ENCODE data around the gene STX1B.
A peak's percentile ranks its signal among the peaks of the same experiment; 100 is the strongest.

STX1B gene

DNA sequence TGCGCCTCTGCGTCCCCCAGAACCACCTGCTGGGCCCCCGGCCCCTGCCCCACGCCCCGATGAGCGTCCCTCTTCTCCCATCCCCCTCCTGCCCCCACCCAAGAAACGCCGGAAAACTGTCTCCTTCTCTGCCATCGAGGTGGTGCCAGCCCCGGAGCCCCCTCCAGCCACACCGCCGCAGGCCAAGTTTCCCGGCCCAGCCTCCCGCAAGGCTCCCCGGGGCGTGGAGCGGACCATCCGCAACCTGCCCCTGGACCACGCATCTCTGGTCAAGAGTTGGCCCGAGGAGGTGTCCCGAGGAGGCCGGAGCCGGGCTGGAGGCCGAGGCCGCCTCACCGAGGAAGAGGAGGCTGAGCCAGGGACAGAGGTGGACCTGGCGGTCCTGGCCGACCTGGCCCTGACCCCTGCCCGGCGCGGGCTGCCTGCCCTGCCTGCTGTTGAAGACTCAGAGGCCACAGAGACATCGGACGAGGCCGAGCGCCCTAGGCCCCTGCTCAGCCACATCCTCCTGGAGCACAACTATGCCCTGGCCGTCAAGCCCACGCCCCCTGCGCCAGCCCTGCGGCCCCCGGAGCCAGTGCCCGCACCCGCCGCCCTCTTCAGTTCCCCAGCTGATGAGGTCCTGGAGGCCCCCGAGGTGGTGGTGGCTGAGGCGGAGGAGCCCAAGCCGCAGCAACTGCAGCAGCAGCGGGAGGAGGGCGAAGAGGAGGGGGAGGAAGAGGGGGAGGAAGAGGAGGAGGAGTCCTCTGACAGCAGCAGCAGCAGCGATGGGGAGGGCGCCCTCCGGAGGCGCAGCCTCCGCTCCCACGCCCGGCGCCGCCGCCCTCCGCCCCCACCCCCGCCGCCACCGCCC lies 31.0 kb downstream of the STX1B start:
- Histone ChIP-seq H3K79me2 (ENCODE audit: insufficient read depth, low read length) (no peaks in the 10 kb centered on the region), H2AFZ (ENCODE audit: low read length) (no peak overlapping the region), H3K27me3 (ENCODE audit: insufficient read depth, low read length) (no peaks in the 10 kb centered on the region), H3K4me2 (ENCODE audit: low read length) (no peak overlapping the region), H3K4me1 (ENCODE audit: insufficient read depth, low read length, severe bottlenecking) (no peaks in the 10 kb centered on the region), H3K9me2 (ENCODE audit: low read depth, low read length) (no peaks in the 10 kb centered on the region), H3K9ac (ENCODE audit: low read length) (no peak overlapping the region), H3K9me3 (ENCODE audit: low read length) (no peaks in the 10 kb centered on the region), H3F3A (ENCODE audit: insufficient read depth, low read length) (no peaks in the 10 kb centered on the region), H3K4me3 (ENCODE audit: low read depth, low read length, poor library complexity, severe bottlenecking) (no peak overlapping the region), H3K36me3 (ENCODE audit: insufficient read depth, low read length) (peaks cover 87% of the 10 kb centered on the region), H4K20me1 (ENCODE audit: insufficient read depth, low read length) (no peaks in the 10 kb centered on the region), H3K27ac (ENCODE audit: low read depth, low read length, poor library complexity, severe bottlenecking) (no peak overlapping the region)
- TF ChIP-seq EZH2 (IDR thresholded peaks at IDR 0.05; ENCODE audit: borderline replicate concordance, low read length), result no peak
- TF ChIP-seq, protein P1, sequence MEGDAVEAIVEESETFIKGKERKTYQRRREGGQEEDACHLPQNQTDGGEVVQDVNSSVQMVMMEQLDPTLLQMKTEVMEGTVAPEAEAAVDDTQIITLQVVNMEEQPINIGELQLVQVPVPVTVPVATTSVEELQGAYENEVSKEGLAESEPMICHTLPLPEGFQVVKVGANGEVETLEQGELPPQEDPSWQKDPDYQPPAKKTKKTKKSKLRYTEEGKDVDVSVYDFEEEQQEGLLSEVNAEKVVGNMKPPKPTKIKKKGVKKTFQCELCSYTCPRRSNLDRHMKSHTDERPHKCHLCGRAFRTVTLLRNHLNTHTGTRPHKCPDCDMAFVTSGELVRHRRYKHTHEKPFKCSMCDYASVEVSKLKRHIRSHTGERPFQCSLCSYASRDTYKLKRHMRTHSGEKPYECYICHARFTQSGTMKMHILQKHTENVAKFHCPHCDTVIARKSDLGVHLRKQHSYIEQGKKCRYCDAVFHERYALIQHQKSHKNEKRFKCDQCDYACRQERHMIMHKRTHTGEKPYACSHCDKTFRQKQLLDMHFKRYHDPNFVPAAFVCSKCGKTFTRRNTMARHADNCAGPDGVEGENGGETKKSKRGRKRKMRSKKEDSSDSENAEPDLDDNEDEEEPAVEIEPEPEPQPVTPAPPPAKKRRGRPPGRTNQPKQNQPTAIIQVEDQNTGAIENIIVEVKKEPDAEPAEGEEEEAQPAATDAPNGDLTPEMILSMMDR (IDR thresholded peaks at IDR 0.05; ENCODE audit: low read length), result no peak

DNA sequence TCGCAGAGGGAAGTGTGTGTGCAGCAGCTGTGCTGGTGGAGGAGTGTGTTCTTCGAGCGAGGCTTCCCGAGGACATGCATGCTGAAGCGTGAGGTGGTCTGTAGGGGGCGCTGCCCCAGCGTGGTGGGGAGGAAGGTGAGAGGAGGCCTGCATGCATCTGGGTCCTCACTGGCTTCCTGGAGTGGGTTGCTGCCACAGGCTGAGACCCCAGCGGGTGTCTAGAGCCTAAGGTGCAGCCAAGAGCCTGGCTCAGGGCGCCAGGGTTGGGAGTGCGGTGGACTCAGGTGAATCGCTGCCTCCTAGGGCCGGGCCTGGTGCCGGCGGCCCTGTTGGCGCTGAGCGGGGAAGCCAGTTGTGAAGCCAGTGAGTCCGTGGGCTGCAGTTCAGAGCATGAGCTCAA lies 32.9 kb downstream of the STX1B start:
- H4K20me1 ChIP-seq (ENCODE audit: insufficient read depth, low read length), result no peaks in the 10 kb centered on the region
- H3K79me2 ChIP-seq (ENCODE audit: insufficient read depth, low read length), result no peaks in the 10 kb centered on the region
- no peak for TF ChIP-seq EZH2 (IDR thresholded peaks at IDR 0.05; ENCODE audit: borderline replicate concordance, low read length)
- TF ChIP-seq, protein P1 (IDR thresholded peaks at IDR 0.05; ENCODE audit: low read length), result peak; percentile 55
- no peak overlapping the region for H2AFZ ChIP-seq (ENCODE audit: low read length)
- no peak overlapping the region for H3K27ac ChIP-seq (ENCODE audit: low read depth, low read length, poor library complexity, severe bottlenecking)
- no peaks in the 10 kb centered on the region for H3K9me3 ChIP-seq (ENCODE audit: low read length)
- H3K4me3 ChIP-seq (ENCODE audit: low read depth, low read length, poor library complexity, severe bottlenecking), result no peak overlapping the region
- peaks cover 89% of the 10 kb centered on the region for H3K36me3 ChIP-seq (ENCODE audit: insufficient read depth, low read length)
- no peaks in the 10 kb centered on the region for H3F3A ChIP-seq (ENCODE audit: insufficient read depth, low read length)
- no peaks in the 10 kb centered on the region for H3K4me1 ChIP-seq (ENCODE audit: insufficient read depth, low read length, severe bottlenecking)
- no peaks in the 10 kb centered on the region for H3K27me3 ChIP-seq (ENCODE audit: insufficient read depth, low read length)
- no peaks in the 10 kb centered on the region for H3K9me2 ChIP-seq (ENCODE audit: low read depth, low read length)
- no peak overlapping the region for H3K4me2 ChIP-seq (ENCODE audit: low read length)
- H3K9ac ChIP-seq (ENCODE audit: low read length), result no peak overlapping the region

DNA sequence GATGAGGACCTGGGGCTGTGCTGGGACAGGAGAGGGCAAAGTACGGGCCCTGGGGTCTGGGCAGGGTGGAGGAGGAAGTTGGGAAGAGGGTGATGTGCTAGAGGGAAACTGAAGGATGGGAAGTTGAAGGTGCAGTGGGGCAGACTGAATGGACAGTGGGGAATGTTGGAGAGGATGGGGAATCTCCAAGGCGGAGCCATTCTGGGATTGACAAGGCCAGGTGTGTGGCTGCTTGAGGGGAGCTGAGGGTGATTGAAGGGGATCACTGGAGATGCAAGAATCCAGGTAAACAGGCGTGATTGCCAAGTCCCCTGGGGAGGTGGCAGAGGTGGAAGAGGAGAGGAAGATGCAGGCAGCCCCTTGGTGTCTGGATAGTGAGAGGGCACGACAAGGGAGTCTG lies 34.0 kb downstream of the STX1B start:
- no peak for TF ChIP-seq EZH2 (IDR thresholded peaks at IDR 0.05; ENCODE audit: borderline replicate concordance, low read length)
- TF ChIP-seq, protein P1 (IDR thresholded peaks at IDR 0.05; ENCODE audit: low read length), result no peak
- Histone ChIP-seq H3K27me3 (ENCODE audit: insufficient read depth, low read length) (no peaks in the 10 kb centered on the region), H3K9me2 (ENCODE audit: low read depth, low read length) (no peaks in the 10 kb centered on the region), H3K36me3 (ENCODE audit: insufficient read depth, low read length) (peaks cover 93% of the 10 kb centered on the region), H3F3A (ENCODE audit: insufficient read depth, low read length) (no peaks in the 10 kb centered on the region), H3K9me3 (ENCODE audit: low read length) (no peaks in the 10 kb centered on the region), H3K27ac (ENCODE audit: low read depth, low read length, poor library complexity, severe bottlenecking) (no peak overlapping the region), H3K4me3 (ENCODE audit: low read depth, low read length, poor library complexity, severe bottlenecking) (no peak overlapping the region), H2AFZ (ENCODE audit: low read length) (no peak overlapping the region), H3K9ac (ENCODE audit: low read length) (no peak overlapping the region), H3K4me2 (ENCODE audit: low read length) (no peak overlapping the region), H3K4me1 (ENCODE audit: insufficient read depth, low read length, severe bottlenecking) (no peaks in the 10 kb centered on the region), H3K79me2 (ENCODE audit: insufficient read depth, low read length) (no peaks in the 10 kb centered on the region), H4K20me1 (ENCODE audit: insufficient read depth, low read length) (no peaks in the 10 kb centered on the region)
